ENCODE data around the gene SLC9A9. TPM values are rescaled to one million over a fixed set of nuclear protein-coding genes. Genes with fewer than 3 reads are reported as not detected.
"Not testable (repeated sequence)": the region's sequence is repeated elsewhere in the genome, so short reads cannot be mapped to it uniquely, and the experiment has no call there.

SLC9A9 gene
- polyA plus RNA-seq, 1 donor from 2014 or later: 0.54 TPM

- no peak for TF ChIP-seq TAF1 (IDR thresholded peaks at IDR 0.05; ENCODE audit: low read depth)
- TF ChIP-seq EZH2 (IDR thresholded peaks at IDR 0.05; ENCODE audit: borderline replicate concordance, insufficient read depth, low read length, poor library complexity, severe bottlenecking): no peak
- no peak for TF ChIP-seq POLR2AphosphoS5 (IDR thresholded peaks at IDR 0.05)
- no peak for TF ChIP-seq EP300 (conservative IDR thresholded peaks at IDR 0.05; ENCODE audit: poor library complexity, severe bottlenecking)
- no peak overlapping the region for H3K4me2 ChIP-seq (ENCODE audit: low read length)
- no peak overlapping the region for H3K4me3 ChIP-seq (ENCODE audit: low read length)
- H3K79me2 ChIP-seq (replicated peaks; ENCODE audit: insufficient read depth, low read length): no peaks in the 10 kb centered on the region
- no peaks in the 10 kb centered on the region for H3K36me3 ChIP-seq (ENCODE audit: insufficient read depth, low read length)
- no peaks in the 10 kb centered on the region for H3K9me2 ChIP-seq (ENCODE audit: insufficient read depth, low read length)
- H3K9ac ChIP-seq (ENCODE audit: low read length): no peak overlapping the region
- H3K9me3 ChIP-seq (ENCODE audit: low read length): no peaks in the 10 kb centered on the region
- H3K27ac ChIP-seq (ENCODE audit: low read length): no peak overlapping the region
- no peak overlapping the region for H2AFZ ChIP-seq (ENCODE audit: low read depth, low read length)
- H3F3A ChIP-seq (ENCODE audit: insufficient read depth, low read length, poor library complexity, severe bottlenecking): no peaks in the 10 kb centered on the region
- H3K27me3 ChIP-seq (ENCODE audit: insufficient read depth, low read depth, low read length): no peaks in the 10 kb centered on the region
- H4K20me1 ChIP-seq (ENCODE audit: insufficient read depth): no peaks in the 10 kb centered on the region
Observed at GRCh38 chr3:143526011-143526545, 322.2 kb downstream of the SLC9A9 start.

GRCh38 chr3:143525408-143525807 lies 322.9 kb downstream of the SLC9A9 start:
- no peaks in the 10 kb centered on the region for H3K27me3 ChIP-seq (ENCODE audit: insufficient read depth, low read depth, low read length)
- H3K9me3 ChIP-seq (ENCODE audit: low read length): no peaks in the 10 kb centered on the region
- H3K27ac ChIP-seq (ENCODE audit: low read length): no peak overlapping the region
- TF ChIP-seq POLR2AphosphoS5 (IDR thresholded peaks at IDR 0.05) (no peak), EZH2 (IDR thresholded peaks at IDR 0.05; ENCODE audit: borderline replicate concordance, insufficient read depth, low read length, poor library complexity, severe bottlenecking) (no peak), RAD21 (conservative IDR thresholded peaks at IDR 0.05) (no peak)
- H3K9me2 ChIP-seq (ENCODE audit: insufficient read depth, low read length): no peaks in the 10 kb centered on the region
- no peak overlapping the region for H3K9ac ChIP-seq (ENCODE audit: low read length)
- H3F3A ChIP-seq (ENCODE audit: insufficient read depth, low read length, poor library complexity, severe bottlenecking): no peaks in the 10 kb centered on the region
- H4K20me1 ChIP-seq (ENCODE audit: insufficient read depth): no peaks in the 10 kb centered on the region
- H3K4me3 ChIP-seq (ENCODE audit: low read length): no peak overlapping the region
- H2AFZ ChIP-seq (ENCODE audit: low read depth, low read length): no peak overlapping the region
- no peaks in the 10 kb centered on the region for H3K79me2 ChIP-seq (replicated peaks; ENCODE audit: insufficient read depth, low read length)
- H3K36me3 ChIP-seq (ENCODE audit: insufficient read depth, low read length): no peaks in the 10 kb centered on the region
- H3K4me2 ChIP-seq (ENCODE audit: low read length): no peak overlapping the region

GRCh38 chr3:143521803-143522202 lies 326.5 kb downstream of the SLC9A9 start:
- H2AFZ ChIP-seq (ENCODE audit: low read depth, low read length): no peak overlapping the region
- TF ChIP-seq EZH2 (IDR thresholded peaks at IDR 0.05; ENCODE audit: borderline replicate concordance, insufficient read depth, low read length, poor library complexity, severe bottlenecking) (no peak), CTCF (IDR thresholded peaks at IDR 0.05; ENCODE audit: poor library complexity, severe bottlenecking) (no peak), EP300 (conservative IDR thresholded peaks at IDR 0.05; ENCODE audit: poor library complexity, severe bottlenecking) (no peak), RAD21 (conservative IDR thresholded peaks at IDR 0.05) (no peak), REST (IDR thresholded peaks at IDR 0.05; ENCODE audit: borderline replicate concordance) (no peak), TAF1 (IDR thresholded peaks at IDR 0.05; ENCODE audit: low read depth) (no peak), SMC3 (conservative IDR thresholded peaks at IDR 0.05; ENCODE audit: poor library complexity) (no peak), POLR2AphosphoS5 (IDR thresholded peaks at IDR 0.05) (no peak), MXI1 (conservative IDR thresholded peaks at IDR 0.05; ENCODE audit: poor library complexity, severe bottlenecking) (no peak)
- H3K27me3 ChIP-seq (ENCODE audit: insufficient read depth, low read depth, low read length): no peaks in the 10 kb centered on the region
- no peaks in the 10 kb centered on the region for H3K9me2 ChIP-seq (ENCODE audit: insufficient read depth, low read length)
- no peaks in the 10 kb centered on the region for H3K36me3 ChIP-seq (ENCODE audit: insufficient read depth, low read length)
- no peak overlapping the region for H3K27ac ChIP-seq (ENCODE audit: low read length)
- no peaks in the 10 kb centered on the region for H3K9me3 ChIP-seq (ENCODE audit: low read length)
- no peak overlapping the region for H3K4me2 ChIP-seq (ENCODE audit: low read length)
- no peaks in the 10 kb centered on the region for H3K79me2 ChIP-seq (replicated peaks; ENCODE audit: insufficient read depth, low read length)
- no peaks in the 10 kb centered on the region for H4K20me1 ChIP-seq (ENCODE audit: insufficient read depth)
- H3K4me3 ChIP-seq (ENCODE audit: low read length): no peak overlapping the region
- no peaks in the 10 kb centered on the region for H3F3A ChIP-seq (ENCODE audit: insufficient read depth, low read length, poor library complexity, severe bottlenecking)
- H3K9ac ChIP-seq (ENCODE audit: low read length): no peak overlapping the region

- not testable (repeated sequence) for H3K4me3 ChIP-seq (ENCODE audit: low read length); H3K9me2 ChIP-seq (ENCODE audit: insufficient read depth, low read length); H3K4me2 ChIP-seq (ENCODE audit: low read length); H3F3A ChIP-seq (ENCODE audit: insufficient read depth, low read length, poor library complexity, severe bottlenecking); H3K79me2 ChIP-seq (replicated peaks; ENCODE audit: insufficient read depth, low read length); H4K20me1 ChIP-seq (ENCODE audit: insufficient read depth); H3K27ac ChIP-seq (ENCODE audit: low read length); H3K9ac ChIP-seq (ENCODE audit: low read length); H2AFZ ChIP-seq (ENCODE audit: low read depth, low read length); H3K9me3 ChIP-seq (ENCODE audit: low read length); H3K27me3 ChIP-seq (ENCODE audit: insufficient read depth, low read depth, low read length); H3K36me3 ChIP-seq (ENCODE audit: insufficient read depth, low read length)
Observed at GRCh38 chr3:143517131-143517530, 331.1 kb downstream of the SLC9A9 start.
